HG03064 (cell line): ENCODE measurements around the gene ENOX1.
"Not testable (repeated sequence)": the region's sequence is repeated elsewhere in the genome, so short reads cannot be mapped to it uniquely, and the experiment has no call there.

ENCODE experiments used
- ATAC-seq: cut with Tn5 transposase; IDR thresholded peaks from one replicate; pipeline ENCODE4 v1.9.1; 2021; ENCODE audit warnings: low read depth; ENCODE audit not compliant: unreplicated experiment

Gene ENOX1

GRCh38 chr13:43364210-43365038 is 422.3 kb downstream of the ENOX1 start:
- ATAC-seq: no peak

DNA sequence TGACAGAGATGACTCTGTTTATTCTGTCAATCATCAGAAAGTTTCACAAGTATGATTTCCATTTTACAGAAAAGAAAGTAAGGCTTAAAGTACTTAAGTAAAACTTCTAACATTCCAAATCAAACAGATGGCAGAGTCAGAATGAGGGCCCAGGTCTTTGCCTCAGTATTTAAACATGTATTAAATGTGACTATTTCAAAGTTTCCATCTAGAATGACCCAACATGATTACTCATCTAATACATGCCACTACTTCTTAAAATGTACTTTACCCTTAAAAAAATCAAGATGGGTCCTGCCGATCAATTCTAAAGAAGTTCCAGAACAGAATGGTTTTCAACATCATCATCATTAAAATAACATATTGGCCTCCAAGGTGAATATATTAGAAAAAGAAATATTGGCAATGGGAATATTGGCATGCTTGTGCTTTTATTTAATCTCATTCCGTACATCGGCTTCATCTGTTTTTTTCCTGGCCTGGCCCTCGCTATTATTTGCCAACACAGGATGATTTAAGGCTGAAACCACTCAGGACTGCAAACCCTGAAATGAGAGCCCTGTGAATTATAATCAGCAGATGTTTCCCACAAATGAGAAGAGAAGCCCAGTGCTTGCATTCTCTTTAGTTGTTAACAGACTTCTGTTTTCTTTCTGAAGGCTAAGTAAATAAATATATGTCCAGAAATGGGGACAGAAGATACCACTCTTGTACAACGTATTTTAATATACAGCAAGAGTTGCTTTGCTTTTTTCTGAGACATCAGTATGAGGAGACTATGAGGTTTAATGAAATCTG is 423.4 kb downstream of the ENOX1 start:
- ATAC-seq: no peak

DNA sequence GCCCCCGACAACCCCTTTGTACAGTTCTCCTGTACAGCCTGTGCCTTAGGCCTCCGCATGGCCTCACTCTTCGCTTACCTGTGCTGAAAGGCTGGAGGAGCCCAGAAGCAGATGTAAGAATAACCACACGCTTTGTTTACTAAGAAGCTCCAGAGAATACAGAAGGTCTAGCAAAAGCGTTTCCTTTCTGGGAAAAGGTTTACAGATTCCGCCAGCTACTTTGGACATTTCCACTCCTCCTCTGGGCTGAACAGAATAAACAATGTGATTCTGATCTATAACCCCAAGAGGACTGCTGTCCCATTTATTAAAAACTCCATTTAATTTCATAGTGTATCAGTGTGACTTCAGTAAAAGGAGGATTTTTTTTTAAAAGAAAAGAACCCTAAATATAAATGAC is 424.2 kb downstream of the ENOX1 start:
- no peak for ATAC-seq

- ATAC-seq: no peak
Measured at GRCh38 chr13:43360892-43361610, 425.7 kb downstream of the ENOX1 start.

GRCh38 chr13:43360171-43360570 is 426.6 kb downstream of the ENOX1 start:
- ATAC-seq: no peak

GRCh38 chr13:43359536-43359935 is 427.2 kb downstream of the ENOX1 start:
- no peak for ATAC-seq

DNA sequence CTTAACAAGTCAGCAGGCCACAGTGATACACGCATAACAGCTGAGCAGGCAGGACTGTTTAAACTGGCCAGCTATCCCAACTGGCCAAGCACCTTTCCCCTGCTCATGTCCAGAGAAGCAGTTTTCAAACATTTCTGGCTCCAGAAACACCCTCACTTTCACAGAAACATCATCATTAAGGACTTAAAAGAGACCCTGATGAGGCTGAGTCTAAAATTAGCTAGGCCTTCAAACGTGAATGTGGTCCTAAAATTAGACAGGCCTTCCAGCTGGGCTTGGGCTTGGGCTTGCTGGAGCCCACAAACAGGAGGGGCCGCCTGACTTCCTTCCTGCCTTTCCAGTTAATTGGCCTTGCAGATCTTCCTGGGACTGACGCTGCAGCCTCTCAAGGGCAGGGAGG is 429.2 kb downstream of the ENOX1 start:
- no peak for ATAC-seq

GRCh38 chr13:43356567-43356966 is 430.2 kb downstream of the ENOX1 start:
- ATAC-seq: no peak

DNA sequence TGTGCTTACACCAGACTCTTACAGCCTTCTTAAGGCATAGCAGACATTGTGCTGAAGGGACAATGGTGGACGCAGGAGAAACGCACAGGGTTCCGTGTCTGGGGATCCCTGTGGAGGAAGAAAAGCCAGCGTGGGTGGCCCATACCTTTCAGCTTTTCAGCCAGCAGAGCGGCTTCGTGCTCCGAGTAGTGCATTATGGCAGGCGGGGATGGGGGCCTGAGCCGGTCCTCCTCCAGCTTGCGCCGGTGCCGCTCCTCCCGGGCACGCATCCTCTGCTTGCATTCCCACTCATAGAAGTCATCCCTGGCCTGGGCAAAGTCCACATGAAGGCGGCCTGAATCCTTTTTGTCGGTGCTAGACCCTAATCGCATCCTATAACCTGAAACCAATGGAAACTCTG is 431.0 kb downstream of the ENOX1 start:
- no peak for ATAC-seq

DNA sequence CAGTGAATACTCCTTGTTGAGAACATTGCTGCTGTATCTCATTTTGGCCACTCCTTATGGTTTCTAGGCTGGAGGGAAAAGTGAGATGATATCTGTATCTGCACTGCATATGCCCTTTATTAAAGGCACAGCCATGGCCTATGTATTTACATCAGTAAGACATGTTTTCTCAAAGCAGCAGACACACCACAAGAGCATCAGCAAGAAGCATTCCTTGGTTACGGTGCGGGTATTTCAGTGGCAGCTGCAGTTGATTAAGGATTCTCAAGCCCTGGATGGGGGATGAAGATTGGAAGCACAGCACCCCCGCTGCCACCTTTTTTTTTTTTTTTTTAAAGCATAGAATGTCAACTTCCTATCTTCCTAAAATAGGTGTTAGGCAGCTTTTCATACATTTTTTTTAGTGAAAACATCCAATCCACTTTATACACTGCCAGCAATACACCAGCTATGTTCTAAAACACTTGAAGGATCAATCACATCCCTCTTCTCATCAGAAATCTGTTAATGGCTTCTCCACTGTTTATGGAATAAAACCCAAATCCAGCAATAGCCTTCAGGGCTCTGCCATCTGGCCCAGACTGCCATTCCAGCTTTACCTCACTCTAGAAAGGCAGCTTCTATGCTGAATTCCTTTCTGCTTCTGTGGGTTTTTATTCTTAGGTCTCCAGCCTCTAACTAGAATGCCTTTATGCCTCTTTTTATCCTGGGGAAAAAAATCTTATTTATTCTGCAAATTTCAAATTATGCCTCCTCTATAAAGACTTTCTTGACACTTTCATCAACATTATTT is 432.4 kb downstream of the ENOX1 start:
- ATAC-seq: no peak

DNA sequence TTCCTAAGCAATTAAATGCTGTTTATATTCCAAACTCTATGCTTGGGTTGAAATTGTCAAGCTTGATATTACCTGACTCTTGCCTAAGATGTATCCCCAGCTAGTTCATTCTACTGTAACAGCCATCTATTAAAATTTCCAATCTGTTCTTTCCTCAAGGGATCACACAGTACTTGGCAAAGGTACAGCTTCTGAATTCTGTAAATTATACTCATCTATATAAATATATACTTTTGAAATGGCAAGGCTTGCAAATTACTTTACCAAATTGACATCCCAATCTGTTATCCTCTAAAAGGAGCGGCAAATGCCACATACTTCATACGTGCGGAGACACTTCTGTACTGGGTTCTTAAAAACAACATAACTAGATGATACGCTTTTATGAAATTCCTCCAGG is 433.1 kb downstream of the ENOX1 start:
- no peak for ATAC-seq

DNA sequence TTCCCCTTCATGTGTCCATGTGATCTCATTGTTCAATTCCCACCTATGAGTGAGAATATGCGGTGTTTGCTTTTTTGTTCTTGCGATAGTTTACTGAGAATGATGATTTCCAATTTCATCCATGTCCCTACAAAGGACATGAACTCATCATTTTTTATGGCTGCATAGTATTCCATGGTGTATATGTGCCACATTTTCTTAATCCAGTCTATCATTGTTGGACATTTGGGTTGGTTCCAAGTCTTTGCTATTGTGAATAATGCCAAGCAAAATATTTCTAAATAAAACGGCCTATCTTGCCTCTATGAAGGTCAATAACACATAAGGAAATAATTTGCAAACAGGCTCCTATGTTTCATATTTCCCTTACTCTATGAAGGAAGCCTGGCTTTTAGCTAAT is 435.2 kb downstream of the ENOX1 start:
- not testable (repeated sequence) for ATAC-seq

DNA sequence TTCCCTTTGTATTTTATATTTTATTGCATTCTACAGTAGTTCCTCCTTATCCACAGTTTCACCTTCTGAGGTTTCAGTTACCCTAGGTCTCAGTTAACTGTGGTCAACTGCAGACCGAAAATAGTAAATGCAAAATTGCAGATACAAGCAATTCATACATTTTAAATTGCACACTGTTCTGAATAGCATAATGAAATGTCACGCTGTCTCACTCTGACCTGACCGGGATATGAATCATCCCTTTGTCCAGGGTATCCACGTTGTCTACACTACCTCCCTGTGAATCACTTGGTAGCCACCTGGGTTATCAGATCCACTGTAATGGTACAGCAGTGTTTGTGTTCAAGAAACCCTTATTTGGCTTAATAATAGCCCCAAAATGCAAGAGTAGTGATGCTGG is 438.4 kb downstream of the ENOX1 start:
- no peak for ATAC-seq

- ATAC-seq: no peak
Measured at GRCh38 chr13:43347877-43348276, 438.9 kb downstream of the ENOX1 start.

GRCh38 chr13:43346427-43346826 is 440.3 kb downstream of the ENOX1 start:
- ATAC-seq: no peak

DNA sequence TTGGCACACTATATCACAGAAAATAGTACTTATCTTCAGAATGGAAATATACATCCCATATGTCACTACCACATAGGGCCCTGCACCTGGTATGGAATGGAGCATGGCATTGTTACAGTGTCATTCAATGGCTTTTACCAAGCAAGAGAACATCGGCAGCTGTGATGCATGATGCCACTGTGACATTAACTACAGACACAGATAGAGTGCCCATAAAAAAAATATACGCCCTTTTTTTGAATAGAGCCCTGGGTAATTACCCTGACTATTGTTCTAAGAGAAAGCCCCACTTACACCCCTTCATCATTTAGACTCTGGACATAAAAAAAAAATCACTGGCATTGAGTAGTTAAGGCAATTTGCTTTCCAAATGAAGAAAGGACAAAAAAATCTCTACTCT is 443.1 kb downstream of the ENOX1 start:
- ATAC-seq: no peak

GRCh38 chr13:43339805-43340550 is 446.8 kb downstream of the ENOX1 start:
- no peak for ATAC-seq

- no peak for ATAC-seq
Measured at GRCh38 chr13:43339145-43339804, 447.5 kb downstream of the ENOX1 start.

DNA sequence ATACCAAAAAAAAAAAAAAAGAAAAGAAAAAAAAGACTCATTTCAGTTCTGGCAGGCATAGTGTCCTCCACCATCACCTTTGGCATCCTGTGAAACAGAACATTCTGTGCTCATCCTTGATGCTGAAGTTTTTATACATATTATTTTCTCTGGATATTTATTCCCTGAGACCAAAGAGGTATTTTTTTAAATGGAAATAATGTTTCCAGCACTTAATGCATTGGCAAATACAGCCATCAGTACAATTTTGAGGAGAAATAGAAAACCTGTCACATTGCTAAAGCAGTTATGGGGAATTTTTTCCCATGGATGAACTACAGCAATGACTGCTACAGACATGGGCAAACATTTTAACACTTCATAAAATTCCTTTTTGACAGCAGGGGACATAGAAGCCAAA is 451.0 kb downstream of the ENOX1 start:
- no peak for ATAC-seq
